A549 (cell line): Measurements from ENCODE around the gene HCFC1R1. TPM values are rescaled to one million over a fixed set of nuclear protein-coding genes. Genes with fewer than 3 reads are reported as not detected.
A peak's percentile ranks its signal among the peaks of the same experiment; 100 is the strongest.

Experiments used
- ATAC-seq, 2 experiments: fragments of 200-7000 bp in 1 of 2; fragments of >200 bp in 1 of 2; cut with Nextera tagmentation in 1 of 2; cut with Tn5 transposase in 1 of 2; 3 replicates each; pipeline versions ENCODE4 v1.8.0 to v1.9.1; 2018 to 2020; ENCODE audit warnings: mild to moderate bottlenecking in 1 of 2, moderate library complexity in 1 of 2
- CTCF ChIA-PET: fragments of 300-600 bp; sonication (Branson Sonifier 250); formaldehyde crosslinking; extraction: SDS; loops from one replicate; lab custom pipeline; 2021; ENCODE audit warnings: antibody characterized with exemption, inconsistent platforms; lab: Yijun Ruan, JAX
- POLR2A ChIA-PET: fragments of 350-600 bp; formaldehyde crosslinking; extraction: SDS; loops from one replicate; lab custom pipeline; 2021; ENCODE audit warnings: antibody characterized with exemption, inconsistent platforms; lab: Yijun Ruan, JAX
- DNase-seq, 2 experiments: peaks; one replicate each; pipeline versions ENCODE4 v3.0.0 to v3.0.0-alpha.2; 2011 to 2016; ENCODE audit warnings: low read depth in 1 of 2, low spot score in 1 of 2
- FAIRE-seq: peaks from 2 replicates; lab custom pipeline; 2011; peaks lifted over from hg19 to GRCh38; lab: Jason Lieb, UNC
- H3K27ac ChIP-seq, 2 experiments: fragments of >200 bp; sonication (Bioruptor Twin); formaldehyde crosslinking; 3 replicates each; pipeline ENCODE4 v1.5.1; 2016 to 2017
- H3K4me1 ChIP-seq: fragments of >200 bp; sonication (Bioruptor Twin); formaldehyde crosslinking; 3 replicates; pipeline ENCODE4 v1.6.1; 2016
- H3K4me2 ChIP-seq: fragments of >200 bp; sonication (Bioruptor Twin); formaldehyde crosslinking; 3 replicates; pipeline ENCODE4 v1.6.1; 2016
- H3K4me3 ChIP-seq: fragments of >200 bp; sonication (Bioruptor Twin); formaldehyde crosslinking; 3 replicates; pipeline ENCODE4 v1.5.1; 2016
- H3K9me3 ChIP-seq: fragments of >200 bp; sonication (Bioruptor Twin); formaldehyde crosslinking; 3 replicates; pipeline ENCODE4 v1.6.1; 2016
- CHD2 ChIP-seq: fragments of 150-350 bp; IDR thresholded peaks from 2 replicates; pipeline ENCODE4 v1.6.1; 2014; ENCODE audit warnings: low read length; ENCODE audit not compliant: partially characterized antibody
- EP300 ChIP-seq, 2 experiments: fragments of >200 bp; sonication (Bioruptor Twin); formaldehyde crosslinking; IDR thresholded peaks; 2 replicates in 1 of 2; 3 replicates in 1 of 2; pipeline ENCODE4 v1.6.1; 2016 to 2017
- FOSL2 ChIP-seq, 2 experiments: fragments of 450-650 bp in 1 of 2; fragments of >200 bp in 1 of 2; sonication (Bioruptor Twin) in 1 of 2; formaldehyde crosslinking; IDR thresholded peaks; 2 replicates each; pipeline versions ENCODE4 v1.5.0 to v1.6.1; 2016 to 2020; ENCODE audit warnings: mild to moderate bottlenecking in 1 of 2, moderate library complexity in 1 of 2
- JUN ChIP-seq, 2 experiments: fragments of >200 bp; sonication (Bioruptor Twin); formaldehyde crosslinking; IDR thresholded peaks; 2 replicates in 1 of 2; 3 replicates in 1 of 2; pipeline ENCODE4 v1.6.1; 2016 to 2017
- KDM5A ChIP-seq: fragments of 200-600 bp; sonication (generic); IDR thresholded peaks from 2 replicates; pipeline ENCODE4 v1.6.1; 2016; ENCODE audit warnings: antibody characterized with exemption, mild to moderate bottlenecking
- MAZ ChIP-seq: fragments of 150-350 bp; IDR thresholded peaks from 2 replicates; pipeline ENCODE4 v1.6.1; 2014; ENCODE audit warnings: antibody characterized with exemption, low read depth, low read length, borderline replicate concordance
- NFE2L2 ChIP-seq: fragments of 150-350 bp; conservative IDR thresholded peaks from 2 replicates; pipeline ENCODE4 v1.6.1; 2014; ENCODE audit warnings: low read length
- POLR2AphosphoS2 ChIP-seq: conservative IDR thresholded peaks from 2 replicates; pipeline ENCODE4 v1.6.1; 2012; ENCODE audit warnings: low read length, improper control_type of control experiment, inconsistent platforms
- RAD21 ChIP-seq, 2 experiments: fragments of >200 bp in 1 of 2; sonication (Bioruptor Twin) in 1 of 2; formaldehyde crosslinking in 1 of 2; IDR thresholded peaks in 1 of 2; conservative IDR thresholded peaks in 1 of 2; 2 replicates in 1 of 2; 3 replicates in 1 of 2; pipeline ENCODE4 v1.6.1; 2012 to 2018; ENCODE audit warnings: inconsistent platforms in 1 of 2
- ZFP36 ChIP-seq: fragments of 450-650 bp; IDR thresholded peaks from 2 replicates; pipeline ENCODE4 v1.6.1; 2014; ENCODE audit warnings: borderline replicate concordance; ENCODE audit not compliant: partially characterized antibody
- WGBS: methylation state at CpG from one replicate; pipeline ENCODE4 v1.1.6; 2017; ENCODE audit errors: missing lambda C conversion rate; 5-methylcytosine and 5-hydroxymethylcytosine counted together
- polyA plus RNA-seq, 4 experiments: library from polyadenylated mRNA; depleted of rRNA in 3 of 4; stranded (reverse); fragments of >200 nt; fragmentation: RNase III in 1 of 4; extraction: RNeasy Plus Mini Kit Qiagen cat#74134 plus additional on column Dnase treatment in 1 of 4; gene quantifications; 2 replicates in 3 of 4; 3 replicates in 1 of 4; pipeline ENCODE4 v1.2.3, GENCODE V29; 2011 to 2017
- TF ChIP-seq, protein P1 (sequence below): fragments of 150-350 bp; IDR thresholded peaks from 2 replicates; pipeline ENCODE4 v1.6.1; 2014; ENCODE audit warnings: low read depth, mild to moderate bottlenecking, low read length
- TF ChIP-seq, protein P2 (sequence below): IDR thresholded peaks from 2 replicates; pipeline ENCODE4 v1.6.1; 2012
- TF ChIP-seq, protein P3 (sequence below): fragments of 250-450 bp; sonication (Bioruptor Pico); IDR thresholded peaks from 2 replicates; pipeline ENCODE4 v1.5.0; 2020; ENCODE audit warnings: low read depth, mild to moderate bottlenecking, moderate library complexity
- TF ChIP-seq, protein P4 (sequence below): IDR thresholded peaks from 2 replicates; pipeline ENCODE4 v1.6.1; 2012; ENCODE audit warnings: low read depth, borderline replicate concordance

HCFC1R1 gene
- polyA plus RNA-seq, 2 of the 4 experiments (the other 2 are of a cell fraction) = 46.4 to 179 TPM

DNA sequence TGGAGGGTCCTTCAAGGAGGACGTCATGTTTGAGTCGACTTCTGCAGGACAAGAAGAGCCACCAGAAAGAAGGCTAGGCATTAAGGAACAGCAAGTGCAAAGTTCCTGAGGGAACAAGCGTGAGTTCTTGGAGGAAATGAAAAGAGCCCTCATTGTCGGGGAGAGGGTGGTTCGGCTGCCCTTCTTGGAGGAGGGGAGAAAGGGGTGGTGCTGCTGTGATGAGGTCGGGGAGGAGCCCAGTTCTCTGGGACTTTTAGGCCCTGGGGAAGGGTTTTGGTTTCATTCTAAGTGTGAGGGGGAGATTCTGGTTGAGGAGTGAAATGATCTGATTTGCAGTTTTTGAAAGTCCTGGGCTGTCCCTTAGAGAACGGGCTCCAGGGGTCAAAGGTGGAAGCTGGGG, 8.9 kb upstream of the HCFC1R1 start:
- no peak overlapping the region for H3K4me2 ChIP-seq
- H3K27ac ChIP-seq = no peak overlapping the region
- no peak overlapping the region for H3K4me3 ChIP-seq
- H3K9me3 ChIP-seq = no peaks in the 10 kb centered on the region
- ChIA-PET POLR2A (interaction anchor here (3.8 kb wide), 1 partner anchor 12 kb away, joined by 40 read pairs; the partner anchor contains the start of gene TNFRSF12A), CTCF (interaction anchor here (0.8 to 11.0 kb wide), 14 partner anchors 8 to 141 kb away, joined by 3 to 214 read pairs (median 6); partner anchors contain the start of genes BICDL2, CLDN9, HCFC1R1 and ZNF205)
- 34% methylated on average over 7 of the region's 7 CpGs for WGBS
- ATAC-seq = no peak
- no peak for DNase-seq
- no peak for FAIRE-seq
- no peak for TF ChIP-seq NFE2L2
- TF ChIP-seq MAZ = no peak
- no peak for TF ChIP-seq FOSL2 (IDR thresholded peaks at IDR 0.05)
- TF ChIP-seq FOSL2 (CRISPR knock-in tag; IDR thresholded peaks at IDR 0.05) = no peak
- TF ChIP-seq, protein P1, sequence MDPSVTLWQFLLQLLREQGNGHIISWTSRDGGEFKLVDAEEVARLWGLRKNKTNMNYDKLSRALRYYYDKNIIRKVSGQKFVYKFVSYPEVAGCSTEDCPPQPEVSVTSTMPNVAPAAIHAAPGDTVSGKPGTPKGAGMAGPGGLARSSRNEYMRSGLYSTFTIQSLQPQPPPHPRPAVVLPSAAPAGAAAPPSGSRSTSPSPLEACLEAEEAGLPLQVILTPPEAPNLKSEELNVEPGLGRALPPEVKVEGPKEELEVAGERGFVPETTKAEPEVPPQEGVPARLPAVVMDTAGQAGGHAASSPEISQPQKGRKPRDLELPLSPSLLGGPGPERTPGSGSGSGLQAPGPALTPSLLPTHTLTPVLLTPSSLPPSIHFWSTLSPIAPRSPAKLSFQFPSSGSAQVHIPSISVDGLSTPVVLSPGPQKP = no peak
- H3K4me1 ChIP-seq = peaks cover 13% of the 10 kb centered on the region

DNA sequence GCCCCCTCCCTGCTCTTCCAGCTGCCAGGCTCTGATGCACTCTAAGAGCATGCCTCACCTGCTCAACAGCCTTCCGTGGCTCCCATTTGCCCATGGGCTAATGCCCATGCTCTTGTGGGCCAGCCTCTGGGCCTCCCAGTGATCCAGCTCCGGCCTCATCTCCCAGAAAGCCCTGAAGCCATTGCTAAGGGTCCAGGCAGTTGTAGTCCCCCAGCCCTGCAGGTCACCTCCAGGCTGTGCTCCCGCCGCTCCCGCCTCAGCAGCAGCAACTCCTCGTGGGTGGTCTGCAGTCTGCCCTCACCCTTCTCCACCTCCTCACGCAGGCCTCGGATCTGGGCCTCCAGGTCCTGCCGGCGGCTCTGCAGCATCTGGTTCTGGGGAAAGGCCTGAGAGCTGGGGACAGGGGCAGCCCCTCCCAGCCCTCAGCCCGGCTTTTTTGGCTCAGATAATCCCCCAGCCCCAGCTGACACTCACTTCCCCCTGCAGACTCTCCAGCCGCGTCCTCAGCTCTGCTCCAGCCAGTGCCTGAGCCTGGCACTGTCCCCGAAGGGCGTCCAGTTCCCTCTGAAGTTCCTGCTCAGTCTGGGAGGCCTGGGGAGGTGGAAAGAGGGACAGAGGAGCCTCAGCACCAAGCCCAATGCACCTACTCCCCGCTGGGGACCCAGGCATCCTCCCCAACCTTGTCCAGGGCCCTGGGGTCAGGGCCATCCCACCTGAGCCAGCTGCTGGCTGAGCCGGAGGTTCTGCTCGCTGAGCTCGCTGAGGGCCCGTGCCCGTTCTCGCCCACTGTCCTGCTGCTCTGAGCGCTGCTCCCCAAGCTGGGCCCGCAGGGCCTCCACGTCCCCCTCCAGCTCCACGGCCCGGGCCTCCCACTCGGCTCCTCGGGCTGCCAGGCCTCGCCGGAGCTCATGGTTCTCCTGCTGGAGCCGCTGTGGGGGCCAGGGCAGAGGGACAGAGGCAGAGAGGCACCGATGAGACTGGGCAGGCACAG, 6.8 kb upstream of the HCFC1R1 start:
- DNase-seq (no peak), FAIRE-seq (no peak), ATAC-seq (peak in 1 of 2 experiments; percentile 3; a peak in 3 of 6 replicates)
- TF ChIP-seq ZFP36 = peak; percentile 47
- TF ChIP-seq, protein P2, sequence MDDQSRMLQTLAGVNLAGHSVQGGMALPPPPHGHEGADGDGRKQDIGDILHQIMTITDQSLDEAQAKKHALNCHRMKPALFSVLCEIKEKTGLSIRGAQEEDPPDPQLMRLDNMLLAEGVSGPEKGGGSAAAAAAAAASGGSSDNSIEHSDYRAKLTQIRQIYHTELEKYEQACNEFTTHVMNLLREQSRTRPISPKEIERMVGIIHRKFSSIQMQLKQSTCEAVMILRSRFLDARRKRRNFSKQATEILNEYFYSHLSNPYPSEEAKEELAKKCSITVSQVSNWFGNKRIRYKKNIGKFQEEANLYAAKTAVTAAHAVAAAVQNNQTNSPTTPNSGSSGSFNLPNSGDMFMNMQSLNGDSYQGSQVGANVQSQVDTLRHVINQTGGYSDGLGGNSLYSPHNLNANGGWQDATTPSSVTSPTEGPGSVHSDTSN = no peak
- TF ChIP-seq POLR2AphosphoS2 = peak; percentile 25; the same call in 1 of the 2 replicates
- CTCF ChIA-PET = interaction anchor here (0.9 to 11.0 kb wide), 21 partner anchors 8 to 127 kb away, joined by 3 to 214 read pairs (median 7); partner anchors contain the start of genes BICDL2, CLDN6, CLDN9 and HCFC1R1
- Histone ChIP-seq H3K9me3 (no peaks in the 10 kb centered on the region), H3K4me3 (no peak overlapping the region), H3K4me1 (peaks cover 9% of the 10 kb centered on the region), H3K27ac (no peak overlapping the region), H3K4me2 (no peak overlapping the region)
- WGBS = 77% methylated on average over 28 of the region's 33 CpGs
- POLR2A ChIA-PET = interaction anchor here (3.8 kb wide), 1 partner anchor 10 kb away, joined by 40 read pairs; the partner anchor contains the start of gene TNFRSF12A

DNA sequence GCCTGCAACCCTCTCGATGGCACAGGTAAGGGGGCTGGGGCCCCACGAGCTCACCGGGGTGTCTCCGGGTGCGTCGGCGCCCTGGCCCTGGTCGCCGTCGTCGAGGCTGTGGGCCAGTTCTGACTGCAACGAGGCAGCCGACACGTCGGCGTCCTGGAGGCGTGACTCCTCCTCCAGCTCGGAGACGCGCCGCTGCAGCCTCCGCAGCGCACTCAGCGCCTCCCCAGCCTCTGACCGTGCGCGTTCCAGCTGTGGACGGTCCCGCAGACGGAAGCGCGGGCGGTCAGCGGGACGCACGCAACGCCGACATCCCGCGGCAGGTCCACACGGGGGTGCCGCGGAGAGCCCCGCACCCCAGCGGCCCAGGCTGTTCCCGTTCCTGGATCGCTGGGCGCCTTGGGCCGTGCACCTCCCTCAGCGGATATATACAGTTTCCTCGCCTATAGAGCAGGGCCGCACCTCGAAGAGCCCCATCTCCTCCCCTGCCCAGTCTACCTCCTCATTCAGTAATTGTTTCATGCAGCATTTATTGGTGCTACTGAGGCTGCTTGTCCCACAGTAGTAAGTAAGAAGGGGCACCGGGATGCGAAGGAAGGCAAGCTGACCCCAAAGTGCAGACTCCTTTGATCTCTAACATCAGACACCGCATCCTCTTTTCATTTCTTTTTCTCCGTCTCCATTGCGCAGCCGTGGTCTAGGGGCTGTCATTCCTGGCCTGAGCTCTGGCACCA, 5.9 kb upstream of the HCFC1R1 start:
- no peak overlapping the region for H3K27ac ChIP-seq
- DNase-seq = no peak
- no peaks in the 10 kb centered on the region for H3K9me3 ChIP-seq
- FAIRE-seq = no peak
- ChIA-PET POLR2A (interaction anchor here (2.0 to 3.8 kb wide), 3 partner anchors 9 to 26 kb away, joined by 7 to 40 read pairs (median 13); partner anchors contain the start of gene TNFRSF12A), CTCF (interaction anchor here (1.3 to 11.0 kb wide), 11 partner anchors 10 to 113 kb away, joined by 3 to 214 read pairs (median 20); partner anchors contain the start of genes BICDL2, CLDN6, CLDN9 and TNFRSF12A)
- no peak overlapping the region for H3K4me2 ChIP-seq
- peaks cover 15% of the 10 kb centered on the region for H3K4me1 ChIP-seq
- H3K4me3 ChIP-seq = no peak overlapping the region
- 92% methylated on average over 56 of the region's 59 CpGs for WGBS
- TF ChIP-seq CHD2 (no peak), RAD21 (conservative IDR thresholded peaks at IDR 0.05 in 1 of 2, IDR thresholded peaks at IDR 0.05 in 1 of 2) (no peak), POLR2AphosphoS2 (peak; percentile 40), EP300 (IDR thresholded peaks at IDR 0.05) (no peak), KDM5A (no peak), JUN (IDR thresholded peaks at IDR 0.05) (no peak)
- TF ChIP-seq, protein P3, sequence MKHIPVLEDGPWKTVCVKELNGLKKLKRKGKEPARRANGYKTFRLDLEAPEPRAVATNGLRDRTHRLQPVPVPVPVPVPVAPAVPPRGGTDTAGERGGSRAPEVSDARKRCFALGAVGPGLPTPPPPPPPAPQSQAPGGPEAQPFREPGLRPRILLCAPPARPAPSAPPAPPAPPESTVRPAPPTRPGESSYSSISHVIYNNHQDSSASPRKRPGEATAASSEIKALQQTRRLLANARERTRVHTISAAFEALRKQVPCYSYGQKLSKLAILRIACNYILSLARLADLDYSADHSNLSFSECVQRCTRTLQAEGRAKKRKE (CRISPR knock-in tag) = no peak
- TF ChIP-seq, protein P4, sequence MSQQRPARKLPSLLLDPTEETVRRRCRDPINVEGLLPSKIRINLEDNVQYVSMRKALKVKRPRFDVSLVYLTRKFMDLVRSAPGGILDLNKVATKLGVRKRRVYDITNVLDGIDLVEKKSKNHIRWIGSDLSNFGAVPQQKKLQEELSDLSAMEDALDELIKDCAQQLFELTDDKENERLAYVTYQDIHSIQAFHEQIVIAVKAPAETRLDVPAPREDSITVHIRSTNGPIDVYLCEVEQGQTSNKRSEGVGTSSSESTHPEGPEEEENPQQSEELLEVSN = no peak
- no peak for ATAC-seq
